Measurements from ENCODE around the gene MRPS33. TPM values are rescaled to one million over a fixed set of nuclear protein-coding genes. Genes with fewer than 3 reads are reported as not detected.

Gene MRPS33
- polyA plus RNA-seq, 1 experiment: 30.6 TPM

- Histone ChIP-seq H3K27me3 (ENCODE audit: control insufficient read depth, insufficient read depth, low read length) (no peaks in the 10 kb centered on the region), H3K36me3 (ENCODE audit: control insufficient read depth, insufficient read depth, low read length) (no peaks in the 10 kb centered on the region), H3K4me3 (ENCODE audit: low read depth, low read length) (no peak overlapping the region)
- POLR2A ChIA-PET: no interaction called here
- TF ChIP-seq, protein P1, sequence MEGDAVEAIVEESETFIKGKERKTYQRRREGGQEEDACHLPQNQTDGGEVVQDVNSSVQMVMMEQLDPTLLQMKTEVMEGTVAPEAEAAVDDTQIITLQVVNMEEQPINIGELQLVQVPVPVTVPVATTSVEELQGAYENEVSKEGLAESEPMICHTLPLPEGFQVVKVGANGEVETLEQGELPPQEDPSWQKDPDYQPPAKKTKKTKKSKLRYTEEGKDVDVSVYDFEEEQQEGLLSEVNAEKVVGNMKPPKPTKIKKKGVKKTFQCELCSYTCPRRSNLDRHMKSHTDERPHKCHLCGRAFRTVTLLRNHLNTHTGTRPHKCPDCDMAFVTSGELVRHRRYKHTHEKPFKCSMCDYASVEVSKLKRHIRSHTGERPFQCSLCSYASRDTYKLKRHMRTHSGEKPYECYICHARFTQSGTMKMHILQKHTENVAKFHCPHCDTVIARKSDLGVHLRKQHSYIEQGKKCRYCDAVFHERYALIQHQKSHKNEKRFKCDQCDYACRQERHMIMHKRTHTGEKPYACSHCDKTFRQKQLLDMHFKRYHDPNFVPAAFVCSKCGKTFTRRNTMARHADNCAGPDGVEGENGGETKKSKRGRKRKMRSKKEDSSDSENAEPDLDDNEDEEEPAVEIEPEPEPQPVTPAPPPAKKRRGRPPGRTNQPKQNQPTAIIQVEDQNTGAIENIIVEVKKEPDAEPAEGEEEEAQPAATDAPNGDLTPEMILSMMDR (IDR thresholded peaks at IDR 0.05; ENCODE audit: insufficient read depth, low read depth, low read length): no peak
- CTCF ChIA-PET: interaction anchor here (0.6 kb wide), 1 partner anchor 89 kb away, joined by 3 read pairs; no protein-coding TSS in a partner anchor
- DNase-seq (ENCODE audit: low read depth): no peak
Observed at GRCh38 chr7:141016349-141016748, 1.6 kb upstream of the MRPS33 start.

DNA sequence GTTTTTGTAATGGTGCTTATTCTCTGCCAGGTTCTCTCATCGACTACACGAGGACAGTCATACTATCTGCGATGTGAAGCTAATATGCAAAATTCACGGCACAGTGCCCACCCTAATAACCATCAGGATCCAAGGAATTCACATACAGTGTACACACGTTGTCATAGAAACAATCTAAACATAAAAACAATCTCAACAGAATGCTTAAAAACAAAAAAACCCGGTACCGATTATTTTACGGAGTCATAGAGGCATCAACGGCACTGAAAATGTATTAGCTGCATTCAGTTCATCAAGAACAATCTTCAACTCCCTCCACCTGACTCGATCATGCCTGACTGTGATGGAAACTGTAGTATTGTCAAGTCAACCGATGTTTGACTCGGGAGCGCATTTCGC is 628 bp downstream of the MRPS33 start:
- Histone ChIP-seq H3K36me3 (ENCODE audit: control insufficient read depth, insufficient read depth, low read length) (no peaks in the 10 kb centered on the region), H3K27me3 (ENCODE audit: control insufficient read depth, insufficient read depth, low read length) (no peaks in the 10 kb centered on the region), H3K4me3 (ENCODE audit: low read depth, low read length) (peak overlapping the region; percentile 59)
- POLR2A ChIA-PET: no interaction called here
- CTCF ChIA-PET: interaction anchor here (0.6 to 5.7 kb wide), 6 partner anchors 9 to 638 kb away, joined by 3 to 49 read pairs (median 4); no protein-coding TSS in a partner anchor
- TF ChIP-seq, protein P1 (IDR thresholded peaks at IDR 0.05; ENCODE audit: insufficient read depth, low read depth, low read length): no peak
- peak; percentile 1 for DNase-seq (ENCODE audit: low read depth)

DNA sequence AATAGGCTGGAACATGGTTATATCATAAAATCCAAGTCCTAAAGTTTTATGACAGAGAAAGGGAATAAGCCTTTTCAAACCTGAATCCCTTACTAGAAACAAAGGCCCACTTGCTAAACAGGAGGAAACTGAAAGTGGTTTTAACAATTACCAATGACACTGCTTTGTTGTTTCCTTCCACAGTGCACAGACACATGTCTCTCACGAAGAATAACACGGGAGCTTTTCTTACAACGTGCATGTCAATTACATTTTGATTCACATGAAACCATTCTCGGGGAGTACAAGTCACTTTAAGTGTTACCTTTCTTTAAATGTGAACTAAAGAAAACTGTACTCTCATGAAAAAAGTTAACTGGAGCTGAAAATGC is 1.4 kb downstream of the MRPS33 start:
- Histone ChIP-seq H3K36me3 (ENCODE audit: control insufficient read depth, insufficient read depth, low read length) (no peaks in the 10 kb centered on the region), H3K27me3 (ENCODE audit: control insufficient read depth, insufficient read depth, low read length) (no peaks in the 10 kb centered on the region), H3K4me3 (ENCODE audit: low read depth, low read length) (no peak overlapping the region)
- no peak for DNase-seq (ENCODE audit: low read depth)
- ChIA-PET CTCF (interaction anchor here (1.4 to 5.7 kb wide), 3 partner anchors 9 to 637 kb away, joined by 3 to 49 read pairs (median 10); no protein-coding TSS in a partner anchor), POLR2A (no interaction called here)
- TF ChIP-seq, protein P1 (IDR thresholded peaks at IDR 0.05; ENCODE audit: insufficient read depth, low read depth, low read length): no peak

DNA sequence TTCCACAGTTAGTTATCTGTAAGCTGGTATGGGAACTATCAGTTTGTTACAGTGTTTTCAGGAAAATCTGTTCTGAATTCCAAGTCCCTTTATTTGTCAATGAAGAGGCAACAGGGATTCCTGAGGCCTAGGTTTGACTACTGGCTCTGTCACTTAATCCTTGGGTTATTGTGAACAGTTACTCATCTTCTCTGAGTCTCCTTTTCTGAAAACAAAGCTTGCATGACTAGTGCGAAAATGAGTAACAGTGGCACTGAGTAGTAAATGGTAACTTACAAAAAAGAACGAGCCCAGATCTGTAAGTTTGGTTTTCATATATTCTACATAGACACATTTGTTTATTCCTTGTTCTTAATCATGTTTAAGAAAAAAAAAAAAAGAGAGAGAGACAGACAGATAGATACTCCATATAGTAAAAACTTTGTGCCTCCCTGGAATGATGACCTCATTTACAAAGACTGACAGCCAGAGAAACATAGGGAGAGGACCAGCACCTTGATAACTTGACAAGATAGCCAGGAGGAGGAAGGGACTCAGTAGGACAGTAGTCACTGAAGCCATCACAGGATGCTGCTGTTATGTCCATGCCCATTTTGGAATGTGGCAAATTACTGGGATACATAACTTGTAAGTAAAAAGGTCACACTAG is 1.9 kb downstream of the MRPS33 start:
- ChIA-PET CTCF (interaction anchor here (1.4 to 5.7 kb wide), 3 partner anchors 9 to 638 kb away, joined by 3 to 49 read pairs (median 3); no protein-coding TSS in a partner anchor), POLR2A (no interaction called here)
- no peak for DNase-seq (ENCODE audit: low read depth)
- TF ChIP-seq, protein P1 (IDR thresholded peaks at IDR 0.05; ENCODE audit: insufficient read depth, low read depth, low read length): no peak
- H3K4me3 ChIP-seq (ENCODE audit: low read depth, low read length): no peak overlapping the region
- no peaks in the 10 kb centered on the region for H3K27me3 ChIP-seq (ENCODE audit: control insufficient read depth, insufficient read depth, low read length)
- H3K36me3 ChIP-seq (ENCODE audit: control insufficient read depth, insufficient read depth, low read length): no peaks in the 10 kb centered on the region

DNA sequence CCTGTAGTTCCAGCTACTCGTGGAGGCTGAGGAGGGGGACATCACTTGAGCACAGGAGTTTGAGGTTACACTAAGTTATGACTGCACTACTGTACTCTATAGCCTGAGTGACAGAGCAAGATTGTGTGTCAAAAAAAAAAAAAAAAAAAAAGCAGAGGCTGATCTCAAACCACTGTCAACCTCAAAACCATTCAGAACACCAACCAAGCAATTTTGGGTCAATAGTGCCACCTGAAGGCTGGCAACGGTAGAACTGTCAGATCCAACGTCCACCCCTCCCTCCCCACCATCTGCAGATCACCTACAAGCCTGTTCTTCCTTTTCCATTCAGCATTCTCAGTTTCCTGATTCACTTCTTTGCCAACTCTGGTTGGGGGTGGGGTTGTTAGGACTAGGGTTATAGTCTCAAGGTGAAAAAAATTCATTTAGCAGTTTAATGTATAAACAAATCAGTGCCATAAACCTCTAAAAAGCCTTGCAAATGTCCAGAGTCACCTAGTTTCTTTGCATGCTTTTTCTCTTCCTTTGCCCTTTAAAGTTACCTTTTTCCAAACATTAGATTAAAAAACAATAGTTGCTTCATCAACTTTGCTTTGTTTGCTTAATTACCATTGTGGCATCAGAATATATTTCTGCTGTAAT is 2.6 kb downstream of the MRPS33 start:
- no peak overlapping the region for H3K4me3 ChIP-seq (ENCODE audit: low read depth, low read length)
- ChIA-PET CTCF (interaction anchor here (0.6 to 5.7 kb wide), 7 partner anchors 8 to 638 kb away, joined by 3 to 49 read pairs (median 3); no protein-coding TSS in a partner anchor), POLR2A (no interaction called here)
- DNase-seq (ENCODE audit: low read depth): no peak
- no peaks in the 10 kb centered on the region for H3K36me3 ChIP-seq (ENCODE audit: control insufficient read depth, insufficient read depth, low read length)
- no peaks in the 10 kb centered on the region for H3K27me3 ChIP-seq (ENCODE audit: control insufficient read depth, insufficient read depth, low read length)
- TF ChIP-seq, protein P1 (IDR thresholded peaks at IDR 0.05; ENCODE audit: insufficient read depth, low read depth, low read length): peak; percentile 55

All from BJ (cell line).